ENCODE data around the gene PSORS1C1.
"Not testable (repeated sequence)": the region's sequence is repeated elsewhere in the genome, so short reads cannot be mapped to it uniquely, and the experiment has no call there.

The PSORS1C1 gene

GRCh38 chr6:31158863-31159855, 44.6 kb downstream of the PSORS1C1 start:
- DNase-seq (ENCODE audit: low spot score), result peak; percentile 23

- DNase-seq (ENCODE audit: low spot score), result no peak
Measured at GRCh38 chr6:31161216-31162126, 46.9 kb downstream of the PSORS1C1 start.

DNA sequence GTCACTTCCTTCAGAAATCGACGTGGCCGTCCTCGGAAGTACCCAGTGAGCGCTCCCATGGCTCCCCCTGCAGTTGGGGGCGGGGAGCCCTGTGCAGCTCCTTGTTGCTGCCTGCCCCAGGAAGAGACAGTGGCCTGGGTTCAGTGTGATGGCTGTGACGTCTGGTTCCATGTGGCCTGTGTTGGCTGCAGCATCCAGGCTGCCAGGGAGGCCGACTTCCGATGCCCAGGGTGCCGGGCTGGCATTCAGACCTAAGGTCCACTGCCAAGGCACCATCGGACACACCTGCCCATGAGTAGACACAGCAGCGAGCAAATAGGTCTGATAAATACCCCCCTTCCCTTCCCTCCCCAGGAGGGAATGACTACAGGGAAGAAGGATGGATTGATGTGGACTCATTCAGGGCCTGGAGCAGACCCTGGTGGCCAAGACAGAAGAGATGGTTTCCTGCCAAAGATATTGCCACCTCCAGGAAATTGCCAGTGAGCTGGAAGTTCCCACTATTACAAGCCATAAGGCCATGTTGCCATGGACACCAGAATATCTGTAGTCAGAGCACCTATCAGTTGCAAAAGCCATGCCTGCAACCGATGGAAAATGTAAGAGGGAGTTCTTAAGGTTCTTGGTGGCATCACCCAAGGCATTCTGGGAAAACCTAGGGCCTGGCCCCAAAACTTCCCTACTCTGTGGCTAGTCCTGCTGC, 48.0 kb downstream of the PSORS1C1 start:
- no peak for DNase-seq (ENCODE audit: low spot score)

DNA sequence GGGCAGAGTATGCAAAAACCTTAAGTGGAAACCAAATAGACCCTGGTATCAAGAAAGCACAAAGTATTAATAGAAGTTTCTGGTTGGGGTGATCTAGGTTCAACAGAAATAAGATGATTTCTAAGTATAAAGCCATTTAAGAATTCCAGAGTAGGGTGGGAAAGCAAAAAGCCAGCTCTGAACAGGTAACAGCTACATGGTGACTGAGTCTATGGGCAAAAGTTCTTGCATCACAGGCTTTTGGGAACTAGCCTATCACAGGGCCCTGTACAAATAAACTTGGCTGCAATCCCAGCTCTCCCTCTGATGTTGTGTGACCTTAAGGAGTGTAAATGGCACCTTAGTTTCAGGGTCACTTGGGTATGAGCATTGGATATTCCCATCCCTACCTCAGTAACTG, 49.3 kb downstream of the PSORS1C1 start:
- no peak for DNase-seq (ENCODE audit: low spot score)

GRCh38 chr6:31164475-31165063, 50.0 kb downstream of the PSORS1C1 start:
- not testable (repeated sequence) for DNase-seq (ENCODE audit: low spot score)

GRCh38 chr6:31165064-31165832, 50.6 kb downstream of the PSORS1C1 start:
- DNase-seq (ENCODE audit: low spot score), result not testable (repeated sequence)

- no peak for DNase-seq (ENCODE audit: low spot score)
Measured at GRCh38 chr6:31165986-31166385, 51.4 kb downstream of the PSORS1C1 start.

DNA sequence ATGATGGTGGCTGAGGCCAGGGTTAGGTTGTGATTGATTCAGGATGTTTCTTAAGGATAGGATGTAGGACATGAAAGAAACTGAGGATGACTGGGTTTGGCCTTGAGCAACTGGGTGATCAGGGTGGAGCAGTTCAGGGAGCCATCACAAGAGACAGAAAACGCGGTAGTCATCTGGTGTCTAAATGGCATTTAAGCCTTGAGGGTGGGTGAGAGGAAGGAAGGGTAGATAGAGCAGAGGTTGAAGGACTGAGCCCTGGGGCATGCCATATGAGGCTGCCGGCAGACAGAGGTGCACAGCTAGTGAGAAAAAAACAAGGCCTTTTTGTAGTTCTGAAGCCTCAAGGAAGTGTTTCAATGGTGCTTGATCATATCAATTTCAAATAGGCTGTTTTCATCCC, 54.0 kb downstream of the PSORS1C1 start:
- DNase-seq (ENCODE audit: low spot score), result no peak

DNA sequence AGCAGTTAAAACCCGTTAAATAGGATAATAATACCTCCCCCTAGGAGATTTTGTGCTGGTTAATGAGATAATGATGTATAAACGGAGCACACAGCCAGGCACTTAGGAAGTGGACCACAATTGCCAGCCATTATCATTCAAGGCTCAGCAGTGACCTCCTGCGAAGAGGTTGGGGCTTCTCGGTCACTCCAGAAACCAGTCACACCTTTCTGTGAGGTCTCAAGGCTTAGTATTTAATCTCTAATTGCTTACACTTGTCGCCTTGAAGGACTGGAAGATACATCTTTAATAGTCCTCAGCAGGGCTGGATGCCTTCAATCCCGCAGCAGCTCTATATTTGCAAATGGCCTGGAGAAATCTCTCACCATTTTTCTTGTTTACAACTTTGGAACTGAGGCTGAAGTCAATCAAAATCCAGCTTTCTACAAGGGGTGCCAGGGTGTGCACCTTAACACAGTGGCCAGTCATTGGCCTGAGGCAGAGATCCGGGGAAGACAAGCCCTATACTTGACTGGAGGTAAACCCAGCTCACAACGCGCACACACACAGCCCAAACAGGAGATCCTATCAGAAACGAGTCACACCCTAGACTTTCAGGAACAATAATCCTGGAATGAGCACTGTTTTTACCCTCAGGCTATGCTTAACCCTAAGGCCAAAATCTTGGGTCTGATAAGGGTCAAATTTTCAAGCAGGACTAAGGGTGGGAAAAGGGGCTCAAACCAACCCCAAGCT, 54.7 kb downstream of the PSORS1C1 start:
- no peak for DNase-seq (ENCODE audit: low spot score)

DNA sequence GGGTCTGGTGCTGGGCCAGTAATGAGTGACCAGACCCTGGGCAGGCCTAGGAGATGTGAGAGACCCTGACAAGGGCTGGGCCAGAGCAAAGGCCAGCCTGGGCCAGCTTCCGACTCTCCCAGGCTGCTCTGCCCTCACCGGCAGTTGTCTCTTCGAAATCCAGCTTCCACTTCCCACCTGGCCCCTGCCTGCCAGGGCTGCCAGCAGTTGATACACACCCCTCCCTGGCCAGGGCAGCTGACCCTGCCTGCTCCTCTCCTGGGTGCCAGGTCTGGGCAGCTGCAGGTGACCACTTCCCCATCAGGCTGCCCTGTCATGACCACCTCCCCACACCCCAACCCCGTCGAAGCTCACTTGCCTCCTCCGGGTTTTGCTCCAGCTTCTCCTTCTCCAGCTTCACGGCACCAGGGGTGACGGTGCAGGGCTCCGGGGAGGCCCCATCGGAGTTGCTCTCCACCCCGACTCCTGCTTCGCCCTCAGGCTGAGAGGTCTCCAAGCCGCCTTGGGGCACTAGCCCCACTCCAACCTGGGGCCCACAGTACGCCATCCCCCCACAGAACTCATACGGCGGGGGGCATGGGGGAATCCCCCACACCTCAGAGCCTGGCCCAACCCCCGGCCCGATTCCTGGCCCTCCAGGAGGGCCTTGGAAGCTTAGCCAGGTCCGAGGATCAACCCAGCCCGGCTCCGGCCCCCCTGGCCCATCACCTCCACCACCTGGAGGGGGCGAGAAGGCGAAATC, 55.4 kb downstream of the PSORS1C1 start:
- not testable (repeated sequence) for DNase-seq (ENCODE audit: low spot score)

- DNase-seq (ENCODE audit: low spot score), result no peak
Measured at GRCh38 chr6:31170600-31170881, 55.9 kb downstream of the PSORS1C1 start, which contains the start of gene POU5F1. TSS of gene POU5F1 (minus strand) at chr6:31170682. CDS start at chr6:31170620, 62 bp downstream.

DNA sequence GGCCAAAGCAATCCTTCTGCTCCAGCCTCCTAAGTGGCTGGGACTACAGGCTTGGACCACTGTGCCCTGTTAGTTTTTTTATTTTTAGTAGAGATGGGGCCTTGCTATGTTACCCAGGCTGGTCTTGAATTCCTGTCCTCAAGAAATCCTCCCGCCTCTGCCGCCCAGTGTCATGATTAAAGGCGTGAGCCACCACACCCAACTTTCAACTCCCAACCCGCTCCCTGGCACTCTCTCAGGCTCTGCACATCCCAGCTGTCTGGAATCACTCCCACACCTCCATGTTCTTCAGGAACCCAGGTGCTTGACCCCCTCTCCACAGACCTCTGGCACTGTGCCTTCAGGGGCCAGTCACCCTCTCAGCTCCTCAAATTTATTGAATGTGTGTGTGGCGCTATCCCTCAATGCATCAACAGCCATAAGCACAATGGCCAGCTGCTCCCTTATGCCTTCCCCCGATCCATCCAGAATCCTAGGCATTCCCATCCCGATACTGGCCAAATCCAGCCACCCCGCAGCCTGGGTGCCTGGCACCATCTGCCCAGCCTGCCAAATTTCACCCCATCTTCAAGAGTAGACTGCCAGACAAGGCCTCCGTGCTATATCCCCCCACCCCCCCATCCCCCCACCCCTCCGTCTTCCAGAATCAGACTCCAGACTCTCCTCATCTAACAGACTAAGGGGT, 56.5 kb downstream of the PSORS1C1 start:
- DNase-seq (ENCODE audit: low spot score), result no peak

DNA sequence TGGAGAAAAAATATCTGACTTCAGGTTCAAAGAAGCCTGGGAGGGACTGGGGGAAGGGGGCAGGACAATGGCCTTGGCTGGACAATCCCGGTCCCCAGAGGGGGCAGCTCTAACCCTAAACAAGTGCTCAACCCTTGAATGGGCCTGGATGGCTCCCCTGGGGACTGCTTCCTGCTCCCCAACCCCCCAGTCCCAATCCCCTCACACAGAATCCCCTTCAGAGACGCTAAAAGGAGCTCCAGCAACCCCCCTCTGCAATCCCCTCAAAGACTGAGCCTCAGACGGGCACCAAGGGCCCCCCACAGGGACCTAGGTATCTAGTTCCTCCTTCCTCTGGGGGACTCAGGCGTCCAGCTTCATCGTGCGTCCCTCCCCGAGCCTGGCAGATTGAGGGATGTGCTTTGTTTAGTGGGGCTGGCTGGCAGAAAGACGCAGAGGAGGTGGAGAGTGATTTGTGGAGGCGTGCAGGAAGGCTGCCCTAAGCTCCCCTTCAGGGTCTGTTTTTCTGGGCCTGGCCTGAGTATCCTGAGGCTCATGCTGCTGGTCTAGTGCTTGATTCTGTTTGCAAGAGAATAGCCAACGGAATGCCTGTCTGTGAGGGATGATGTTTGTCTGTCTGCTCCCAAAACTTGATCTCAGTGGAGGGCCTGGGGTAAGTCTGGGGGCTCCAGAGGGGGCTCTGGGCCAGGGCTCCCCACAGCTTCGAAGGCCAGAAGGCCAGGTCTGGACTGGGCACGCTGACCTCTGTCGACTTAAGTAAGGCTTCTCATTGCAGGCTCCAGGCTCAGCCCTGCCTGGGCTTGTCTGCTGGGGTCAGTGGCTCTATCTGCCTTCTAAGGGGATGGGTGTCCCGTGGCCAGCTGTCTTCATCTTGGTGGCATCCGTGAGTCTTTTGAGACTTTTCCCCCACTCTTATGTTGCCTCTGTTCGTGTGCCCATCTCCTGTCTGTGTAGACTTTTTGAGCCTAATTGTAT, 57.6 kb downstream of the PSORS1C1 start:
- DNase-seq (ENCODE audit: low spot score), result no peak

- no peak for DNase-seq (ENCODE audit: low spot score)
Measured at GRCh38 chr6:31172973-31173384, 58.4 kb downstream of the PSORS1C1 start.

DNA sequence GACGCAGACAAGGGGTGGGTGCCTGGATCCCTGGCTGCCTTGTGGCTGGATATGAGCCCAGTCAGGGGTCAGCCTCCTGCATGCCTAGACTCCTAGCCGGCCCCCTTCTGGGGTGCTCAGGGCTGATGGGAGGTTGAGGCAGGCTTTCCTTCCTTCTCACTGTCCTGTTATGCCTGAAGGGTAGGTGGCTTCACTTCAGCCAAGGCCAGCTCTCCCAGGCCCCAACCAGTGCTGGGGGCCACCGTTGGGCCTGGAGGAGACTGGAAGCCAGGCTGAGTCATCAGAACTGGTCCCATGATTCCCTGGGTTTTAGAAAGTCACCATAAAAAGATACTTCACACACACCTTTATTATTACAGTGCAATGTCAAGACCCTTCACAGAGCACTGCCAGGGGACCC, 58.8 kb downstream of the PSORS1C1 start:
- no peak for DNase-seq (ENCODE audit: low spot score)

- DNase-seq (ENCODE audit: low spot score), result no peak
Measured at GRCh38 chr6:31174378-31174777, 59.8 kb downstream of the PSORS1C1 start.

GRCh38 chr6:31175971-31176370, 61.4 kb downstream of the PSORS1C1 start:
- peak; percentile 27 for DNase-seq (ENCODE audit: low spot score)

All from SW480 (cell line).